IMR-90 (cell line): ENCODE results near the gene KCNH6. TPM values are rescaled to one million over a fixed set of nuclear protein-coding genes. Genes with fewer than 3 reads are reported as not detected.

ENCODE experiments used
- ATAC-seq: fragments of 200-7000 bp; cut with Tn5 transposase; 2 replicates; pipeline ENCODE4 v1.9.1; 2020; ENCODE audit warnings: low read depth, mild to moderate bottlenecking, moderate library complexity
- BruUV-seq: library from RNA; stranded (reverse); fragments of 400-500 nt; replicated peaks from 2 replicates; lab custom pipeline; 2021; lab: Mats Ljungman, UMichigan
- CTCF ChIA-PET: fragments of 300-600 bp; formaldehyde crosslinking; extraction: SDS; loops from one replicate; lab custom pipeline; 2021; ENCODE audit warnings: antibody characterized with exemption; lab: Yijun Ruan, JAX
- POLR2A ChIA-PET: fragments of 300-600 bp; sonication (Branson Sonifier 250); formaldehyde crosslinking; loops from one replicate; lab custom pipeline; 2022; ENCODE audit warnings: antibody characterized with exemption; ENCODE audit not compliant: unreplicated experiment; lab: Charles Lee
- DNase-seq: peaks from one replicate; pipeline ENCODE4 v3.0.0; 2013
- H2AFZ ChIP-seq: replicated peaks from 2 replicates; pipeline ENCODE3; 2013; ENCODE audit warnings: low read length, mild to moderate bottlenecking; ENCODE audit not compliant: poor library complexity
- H2AK5ac ChIP-seq: 2 replicates; pipeline ENCODE4 v1.6.1; 2013; ENCODE audit warnings: low read depth, low read length, inconsistent platforms
- H2AK9ac ChIP-seq: replicated peaks from 2 replicates; pipeline ENCODE3; 2013; ENCODE audit warnings: mild to moderate bottlenecking, low read depth, low read length, moderate library complexity; ENCODE audit not compliant: poor library complexity
- H2BK120ac ChIP-seq: 2 replicates; pipeline ENCODE4 v1.6.1; 2013; ENCODE audit warnings: low read depth, low read length, inconsistent platforms
- H2BK15ac ChIP-seq: 3 replicates; pipeline ENCODE4 v1.6.1; 2013; ENCODE audit warnings: low read depth, low read length, inconsistent platforms
- H2BK20ac ChIP-seq: 2 replicates; pipeline ENCODE4 v1.6.1; 2013; ENCODE audit warnings: low read depth, mild to moderate bottlenecking, inconsistent platforms, low read length, moderate library complexity
- H2BK5ac ChIP-seq: 2 replicates; pipeline ENCODE4 v1.6.1; 2013; ENCODE audit warnings: mild to moderate bottlenecking, low read depth, low read length, inconsistent platforms; ENCODE audit not compliant: poor library complexity, severe bottlenecking
- H3K14ac ChIP-seq: replicated peaks from 2 replicates; pipeline ENCODE4 v1.6.1; 2013; ENCODE audit warnings: low read depth, low read length, inconsistent platforms
- H3K18ac ChIP-seq: 2 replicates; pipeline ENCODE4 v1.6.1; 2013; ENCODE audit warnings: low read depth, low read length, control low read depth
- H3K23ac ChIP-seq: 2 replicates; pipeline ENCODE4 v1.6.1; 2013; ENCODE audit warnings: low read depth, low read length, inconsistent platforms
- H3K27ac ChIP-seq: 2 replicates; pipeline ENCODE4 v1.5.1; 2013; ENCODE audit warnings: mild to moderate bottlenecking, control low read depth, low read length; ENCODE audit not compliant: insufficient read depth
- H3K27me3 ChIP-seq: 2 replicates; pipeline ENCODE4 v1.6.1; 2013; ENCODE audit warnings: low read length; ENCODE audit not compliant: control insufficient read depth, insufficient read depth
- H3K36me3 ChIP-seq: 2 replicates; pipeline ENCODE4 v1.6.1; 2013; ENCODE audit warnings: low read length, mixed read lengths; ENCODE audit not compliant: control insufficient read depth, insufficient read depth
- H3K4ac ChIP-seq: 2 replicates; pipeline ENCODE4 v1.6.1; 2013; ENCODE audit warnings: low read depth, low read length, inconsistent platforms
- H3K4me1 ChIP-seq: 2 replicates; pipeline ENCODE4 v1.6.1; 2013; ENCODE audit warnings: low read length, mixed read lengths; ENCODE audit not compliant: control insufficient read depth, insufficient read depth
- H3K4me2 ChIP-seq: 2 replicates; pipeline ENCODE4 v1.6.1; 2013; ENCODE audit warnings: low read depth, mild to moderate bottlenecking, control low read depth, low read length, moderate library complexity
- H3K4me3 ChIP-seq: 2 replicates; pipeline ENCODE4 v1.5.1; 2013; ENCODE audit warnings: low read depth, mild to moderate bottlenecking, control low read depth, low read length, moderate library complexity; ENCODE audit not compliant: insufficient read depth
- H3K56ac ChIP-seq: 2 replicates; pipeline ENCODE4 v1.6.1; 2013; ENCODE audit warnings: low read length, inconsistent platforms; ENCODE audit not compliant: insufficient read depth; ENCODE audit errors: extremely low read depth
- H3K79me1 ChIP-seq, 2 experiments: 2 replicates each; pipeline ENCODE4 v1.6.1; 2013; ENCODE audit warnings: low read length in 2 of 2, inconsistent platforms in 1 of 2, low read depth in 1 of 2
- H3K9ac ChIP-seq: 2 replicates; pipeline ENCODE4 v1.6.1; 2013; ENCODE audit warnings: low read depth, low read length, control low read depth
- H3K9me1 ChIP-seq: 2 replicates; pipeline ENCODE4 v1.6.1; 2013; ENCODE audit warnings: low read length, inconsistent platforms; ENCODE audit not compliant: insufficient read depth
- H3K9me3 ChIP-seq: 2 replicates; pipeline ENCODE4 v1.6.1; 2013; ENCODE audit warnings: low read length; ENCODE audit not compliant: control insufficient read depth, insufficient read depth
- H4K20me1 ChIP-seq: 2 replicates; pipeline ENCODE4 v1.6.1; 2013; ENCODE audit warnings: low read length, inconsistent platforms; ENCODE audit not compliant: insufficient read depth
- H4K5ac ChIP-seq: 2 replicates; pipeline ENCODE4 v1.6.1; 2013; ENCODE audit warnings: mild to moderate bottlenecking, low read depth, low read length, control low read depth
- H4K8ac ChIP-seq, 2 experiments: 2 replicates each; pipeline ENCODE4 v1.6.1; 2013; ENCODE audit warnings: low read depth in 2 of 2, low read length in 2 of 2, control low read depth in 1 of 2, inconsistent platforms in 1 of 2
- H4K91ac ChIP-seq: 2 replicates; pipeline ENCODE4 v1.6.1; 2013; ENCODE audit warnings: low read depth, low read length, inconsistent platforms; ENCODE audit not compliant: insufficient read depth
- BHLHE40 ChIP-seq: fragments of 150-350 bp; IDR thresholded peaks from 2 replicates; pipeline ENCODE4 v1.6.1; 2016; ENCODE audit warnings: mild to moderate bottlenecking, low read depth, low read length
- CEBPB ChIP-seq: IDR thresholded peaks from 2 replicates; pipeline ENCODE4 v1.6.1; 2012; ENCODE audit warnings: low read depth, low read length, improper control_type of control experiment
- CTCF ChIP-seq: conservative IDR thresholded peaks from 2 replicates; pipeline ENCODE4 v1.5.1; 2012; ENCODE audit warnings: mild to moderate bottlenecking, low read depth, low read length, improper control_type of control experiment
- ELK1 ChIP-seq: fragments of 150-350 bp; IDR thresholded peaks from 2 replicates; pipeline ENCODE4 v1.6.1; 2016; ENCODE audit warnings: low read depth, mild to moderate bottlenecking, low read length, moderate library complexity, borderline replicate concordance
- FOS ChIP-seq: fragments of 150-350 bp; IDR thresholded peaks from 2 replicates; pipeline ENCODE4 v1.6.1; 2016; ENCODE audit warnings: low read depth, low read length
- MAZ ChIP-seq: IDR thresholded peaks from 2 replicates; pipeline ENCODE4 v1.6.1; 2012; ENCODE audit warnings: low read depth, mild to moderate bottlenecking, low read length, improper control_type of control experiment, moderate library complexity, borderline replicate concordance
- NFE2L2 ChIP-seq: fragments of 150-350 bp; IDR thresholded peaks from 2 replicates; pipeline ENCODE4 v1.6.1; 2016; ENCODE audit warnings: low read depth, mild to moderate bottlenecking, low read length
- POLR2A ChIP-seq: IDR thresholded peaks from 2 replicates; pipeline ENCODE4 v1.6.1; 2012; ENCODE audit warnings: mild to moderate bottlenecking, low read depth, low read length
- RCOR1 ChIP-seq: IDR thresholded peaks from 2 replicates; pipeline ENCODE4 v1.6.1; 2012; ENCODE audit warnings: mild to moderate bottlenecking, low read length, improper control_type of control experiment; ENCODE audit not compliant: insufficient replicate concordance
- RFX5 ChIP-seq: IDR thresholded peaks from 2 replicates; pipeline ENCODE4 v1.8.0; 2012; ENCODE audit warnings: low read depth, mild to moderate bottlenecking, low read length, moderate library complexity
- SMC3 ChIP-seq: fragments of 150-350 bp; IDR thresholded peaks from 2 replicates; pipeline ENCODE4 v1.6.1; 2016; ENCODE audit warnings: low read depth, mild to moderate bottlenecking, antibody characterized with exemption, low read length, moderate library complexity
- WGBS, 2 experiments: methylation state at CpG; one replicate each; pipeline versions ENCODE4 v1.1.5 to v1.1.7; 2013; ENCODE audit warnings: missing lambda C conversion rate in 2 of 2; ENCODE audit not compliant: insufficient read length in 1 of 2; ENCODE audit errors: extremely low coverage in 2 of 2; 5-methylcytosine and 5-hydroxymethylcytosine counted together
- dilution Hi-C: fragments of 300-500 bp; cut with HindIII; formaldehyde crosslinking; loops from one replicate; pipeline ENCODE4 v1.14.3; 2018; ENCODE audit warnings: low sequenced_read_pairs; ENCODE audit not compliant: unreplicated experiment
- in situ Hi-C: fragments of 300-500 bp; cut with MboI; formaldehyde crosslinking; loops from 3 replicates; pipeline ENCODE4 v1.14.3; 2019; ENCODE audit warnings: low sequenced_read_pairs, inconsistent platforms, mixed read lengths
- intact Hi-C: fragments of 100-400 bp; cut with micrococcal nuclease; formaldehyde crosslinking; loops from 2 replicates; pipeline ENCODE4 v1.10.0; 2022
- polyA plus RNA-seq, 3 experiments: library from polyadenylated mRNA; depleted of rRNA; stranded (reverse); fragments of >200 nt; gene quantifications; 2 replicates each; pipeline ENCODE4 v1.2.3, GENCODE V29; 2012; ENCODE audit warnings: low replicate concordance in 1 of 3
- total RNA-seq: library from RNA; depleted of rRNA; stranded (reverse); fragments of >200 nt; gene quantifications from 2 replicates; pipeline ENCODE4 v1.2.3, GENCODE V29; 2012

The KCNH6 gene
- total and polyA plus RNA-seq, 2 of the 4 experiments (the other 2 are of a cell fraction): 0.17 to 0.18 TPM

- BruUV-seq: no TSS peak
- no peak overlapping the region for H2AFZ ChIP-seq
- no peak overlapping the region for H2BK15ac ChIP-seq
- H3K9me3 ChIP-seq: no peaks in the 10 kb centered on the region
- no peak for ATAC-seq
- no peak overlapping the region for H3K4me3 ChIP-seq
- H3K79me1 ChIP-seq: no peaks in the 10 kb centered on the region
- H3K4me2 ChIP-seq: no peak overlapping the region
- no peak for DNase-seq
- no peak for TF ChIP-seq RCOR1
- TF ChIP-seq FOS: no peak
- no peak for TF ChIP-seq CEBPB
- no peak for TF ChIP-seq RFX5
- no peak for TF ChIP-seq MAZ
- TF ChIP-seq POLR2A: no peak
- no peak for TF ChIP-seq NFE2L2
- no peak for TF ChIP-seq CTCF
- TF ChIP-seq BHLHE40: no peak
- TF ChIP-seq ELK1: no peak
- TF ChIP-seq SMC3: no peak
- H3K4me1 ChIP-seq: no peaks in the 10 kb centered on the region
- WGBS, 2 experiments: 76% methylated on average over 11 of the region's 26 CpGs; no CpG with 5 or more reads in 1 of the 2 experiments
- H3K36me3 ChIP-seq: no peaks in the 10 kb centered on the region
- H4K8ac ChIP-seq: no peak overlapping the region
- H3K27me3 ChIP-seq: peaks cover 48% of the 10 kb centered on the region
- CTCF ChIA-PET: no interaction called here
- H3K14ac ChIP-seq: no peak overlapping the region
- intact Hi-C loops: no loop called here
- H3K27ac ChIP-seq: no peak overlapping the region
- no peak overlapping the region for H3K9ac ChIP-seq
- H3K56ac ChIP-seq: no peak overlapping the region
- no peak overlapping the region for H2BK120ac ChIP-seq
- H3K23ac ChIP-seq: no peak overlapping the region
- no peaks in the 10 kb centered on the region; the same call in 1 of the 2 replicates for H4K20me1 ChIP-seq
- dilution Hi-C loops: no loop called here
- peak overlapping the region; percentile 5 for H2AK9ac ChIP-seq
- H2BK20ac ChIP-seq: no peak overlapping the region
- no peak overlapping the region for H4K5ac ChIP-seq
- H3K4ac ChIP-seq: no peak overlapping the region
- H3K18ac ChIP-seq: no peak overlapping the region
- H2BK5ac ChIP-seq: no peak overlapping the region
- in situ Hi-C loops: no loop called here
- H4K91ac ChIP-seq: no peak overlapping the region
- no peaks in the 10 kb centered on the region for H3K9me1 ChIP-seq
- POLR2A ChIA-PET: no interaction called here
- H2AK5ac ChIP-seq: no peak overlapping the region
Observed at GRCh38 chr17:63529711-63530556, 6.8 kb downstream of the KCNH6 start.
